ENCODE measurements around the gene ANAPC4.

The ANAPC4 gene

DNA sequence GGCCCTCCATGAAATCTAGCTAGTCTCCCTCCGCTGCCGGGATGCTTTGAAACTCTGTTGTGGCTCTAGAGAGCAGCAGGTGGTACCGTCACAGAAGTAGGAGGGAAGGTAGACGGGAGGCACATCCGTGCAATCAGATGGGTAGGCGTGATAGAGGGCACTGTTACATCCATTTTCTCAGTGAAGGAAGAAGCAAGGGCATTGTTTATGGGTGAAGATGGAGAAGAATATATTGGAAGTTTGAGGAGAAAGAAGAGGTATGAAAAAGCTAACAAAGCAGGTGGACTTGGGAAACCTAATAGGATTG is 1.3 kb downstream of the ANAPC4 start:
- DNase-seq (ENCODE audit: low spot score) = no peak

DNA sequence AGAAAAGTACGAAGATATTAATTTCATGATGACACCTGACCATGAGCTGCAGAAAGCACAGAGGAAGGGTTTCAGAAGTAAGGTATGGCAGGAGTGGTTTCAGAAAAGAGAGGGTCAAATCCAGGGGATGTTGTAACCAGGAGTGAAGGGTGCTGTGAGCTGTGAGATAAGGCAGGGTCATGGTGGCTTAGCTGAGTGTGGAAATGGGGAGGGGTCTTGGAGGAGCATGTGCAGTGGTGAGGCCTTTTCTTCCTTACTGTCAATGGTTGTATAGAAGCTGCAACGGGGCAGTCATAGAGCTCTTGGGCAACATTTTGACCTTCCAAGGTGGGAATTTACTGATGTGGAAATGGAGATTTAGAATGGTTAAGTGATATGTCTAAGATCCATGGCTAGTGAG is 2.5 kb downstream of the ANAPC4 start:
- DNase-seq (ENCODE audit: low spot score) = no peak

DNA sequence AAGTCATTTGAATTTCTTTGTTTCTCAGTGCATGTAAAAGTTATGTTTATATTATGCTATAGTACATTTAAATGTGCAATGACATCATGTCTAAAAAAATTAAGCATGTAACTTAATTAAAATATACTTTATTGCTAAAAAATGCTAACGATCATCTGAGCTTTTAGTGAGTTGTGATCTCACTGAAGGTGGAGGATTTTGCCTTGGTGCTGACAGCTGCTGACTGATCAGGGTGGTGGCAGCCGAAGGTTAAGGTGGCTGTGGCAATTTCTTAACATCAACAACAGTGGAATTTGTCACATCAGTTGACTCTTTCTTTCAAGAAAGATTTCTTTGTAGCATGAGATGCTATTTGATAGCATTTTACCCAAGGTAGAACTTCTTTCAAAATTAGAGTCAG is 6.6 kb downstream of the ANAPC4 start:
- no peak for DNase-seq (ENCODE audit: low spot score)

DNA sequence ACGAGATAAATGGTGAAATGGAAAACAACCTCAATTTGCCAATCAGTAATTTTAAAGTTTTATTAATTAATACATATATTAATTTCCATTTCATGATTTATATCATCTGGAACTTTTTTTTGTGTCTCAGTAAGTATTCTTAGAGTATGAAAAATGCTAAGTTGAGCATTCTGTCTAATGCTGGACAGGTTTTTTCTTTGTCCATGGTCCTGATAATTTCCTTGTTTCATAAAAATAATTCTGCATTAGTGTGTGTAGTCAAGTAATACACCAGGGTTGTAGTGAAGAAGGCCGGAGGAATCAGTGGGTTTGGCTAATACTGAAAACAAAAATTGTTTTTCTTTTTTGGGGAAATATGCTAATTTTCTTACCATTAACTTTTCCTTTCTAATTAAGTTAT is 9.9 kb downstream of the ANAPC4 start:
- DNase-seq (ENCODE audit: low spot score) = no peak

DNA sequence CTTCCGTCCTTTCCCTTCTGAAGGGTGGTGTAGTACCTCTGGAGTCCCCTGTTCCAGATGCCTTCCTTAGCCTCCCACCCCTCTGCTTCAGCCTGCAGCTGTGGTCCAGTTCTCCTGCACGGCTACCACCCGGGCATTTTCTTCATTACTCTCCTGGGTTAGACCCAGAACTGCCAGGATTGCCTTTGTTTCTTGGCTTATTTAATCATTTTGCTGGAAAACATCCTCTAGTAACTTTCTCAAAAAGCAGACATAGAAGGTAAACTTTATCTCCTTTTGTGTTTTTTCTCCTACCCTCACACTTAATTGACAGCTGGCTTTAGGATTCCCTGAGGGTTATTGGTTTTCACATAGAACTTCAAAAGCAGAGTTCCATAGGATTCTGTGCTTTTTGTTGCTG is 20.2 kb downstream of the ANAPC4 start:
- DNase-seq (ENCODE audit: low spot score) = no peak

DNA sequence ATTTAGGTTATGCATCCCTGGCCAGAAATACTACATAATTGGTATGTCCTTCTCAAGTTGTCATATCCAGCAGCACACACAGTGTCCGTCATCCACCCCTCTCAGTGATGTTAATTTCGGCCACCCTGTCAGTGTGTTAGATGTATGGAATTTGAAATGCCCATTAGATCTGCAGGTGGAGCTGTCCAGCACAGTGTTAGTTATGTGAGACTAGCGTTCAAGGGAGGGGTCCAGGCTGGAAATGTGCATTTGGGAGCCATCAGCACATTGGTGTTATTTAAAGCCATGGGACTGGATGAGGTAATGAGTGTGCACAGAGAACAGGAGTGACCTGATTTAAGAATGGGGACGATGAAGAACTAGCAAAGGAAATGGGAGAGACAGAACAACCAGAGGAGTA is 22.4 kb downstream of the ANAPC4 start:
- DNase-seq (ENCODE audit: low spot score) = no peak

DNA sequence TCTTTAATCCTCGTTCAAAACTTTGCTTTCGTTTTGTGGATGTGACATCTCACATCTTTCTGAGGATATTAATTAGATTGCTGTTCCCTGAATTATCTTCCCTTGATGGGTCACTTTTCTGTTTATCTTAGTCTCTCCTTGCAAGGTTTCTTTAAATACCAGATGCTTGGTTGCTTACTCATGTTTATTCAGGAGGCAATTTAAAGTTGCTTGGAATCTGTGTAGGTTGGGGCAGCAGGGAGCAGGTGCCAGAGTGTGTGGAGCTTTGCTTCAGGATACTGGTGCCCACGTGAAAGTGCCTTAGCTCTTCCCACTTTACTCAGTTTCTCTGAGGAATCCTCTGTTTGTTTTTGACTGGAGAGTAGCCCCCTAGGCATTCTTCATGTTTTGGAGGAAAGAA is 24.0 kb downstream of the ANAPC4 start:
- no peak for DNase-seq (ENCODE audit: low spot score)

DNA sequence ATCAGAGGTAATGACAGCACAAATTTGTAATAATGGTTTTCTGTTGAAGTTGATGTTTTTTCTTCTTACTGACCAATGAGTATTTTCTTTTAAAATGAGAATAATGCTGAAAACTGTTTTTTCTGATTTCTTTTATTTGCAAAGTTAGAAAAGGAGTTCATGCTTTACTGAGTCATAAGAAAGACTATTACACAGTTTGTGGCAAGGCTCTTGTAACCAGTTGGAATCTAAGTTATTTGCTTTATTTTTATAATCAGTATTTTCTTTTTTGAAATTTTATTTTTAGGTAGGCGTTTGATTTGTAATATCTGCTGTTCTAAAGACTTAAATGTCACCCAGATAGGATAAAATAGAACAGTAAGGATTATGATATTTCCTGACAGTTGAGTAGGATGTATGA is 25.5 kb downstream of the ANAPC4 start:
- no peak for DNase-seq (ENCODE audit: low spot score)

DNA sequence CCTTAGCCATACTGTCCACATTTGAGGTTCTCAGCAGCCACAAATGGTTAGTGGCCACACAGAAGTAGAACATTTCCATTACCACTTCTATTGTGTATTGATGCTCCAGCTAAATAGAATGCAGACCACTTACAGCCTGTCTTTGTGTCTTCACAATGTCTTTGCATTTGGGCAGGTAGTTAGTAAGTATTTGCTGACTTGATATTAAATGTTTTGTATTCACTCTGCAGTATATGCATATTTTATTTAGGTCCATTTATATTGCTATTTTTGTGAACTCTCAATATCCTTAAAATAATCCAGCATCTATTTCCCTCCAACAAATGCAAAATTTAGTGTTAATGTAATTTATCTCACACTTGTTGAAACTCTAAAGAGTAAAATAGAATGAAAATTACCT is 26.6 kb downstream of the ANAPC4 start:
- DNase-seq (ENCODE audit: low spot score) = no peak

DNA sequence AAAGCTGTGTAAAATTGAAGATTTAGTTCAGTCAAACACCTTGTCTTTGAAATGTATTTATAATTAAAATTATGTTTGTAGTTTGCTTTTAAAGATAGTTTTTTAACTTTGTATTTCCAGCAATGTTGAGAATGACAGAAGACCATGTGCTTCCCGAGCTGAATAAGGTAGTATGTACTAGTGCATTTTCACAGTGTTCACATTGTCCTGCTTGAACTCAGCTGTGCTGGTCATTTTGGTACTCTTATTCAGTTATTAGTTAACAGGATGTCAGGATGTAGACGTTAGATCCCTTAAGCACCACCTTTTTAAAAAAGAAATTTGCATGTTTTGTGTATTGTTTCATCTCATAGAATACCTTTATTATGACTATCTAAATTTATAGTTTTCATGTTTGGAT is 28.4 kb downstream of the ANAPC4 start:
- DNase-seq (ENCODE audit: low spot score) = no peak

DNA sequence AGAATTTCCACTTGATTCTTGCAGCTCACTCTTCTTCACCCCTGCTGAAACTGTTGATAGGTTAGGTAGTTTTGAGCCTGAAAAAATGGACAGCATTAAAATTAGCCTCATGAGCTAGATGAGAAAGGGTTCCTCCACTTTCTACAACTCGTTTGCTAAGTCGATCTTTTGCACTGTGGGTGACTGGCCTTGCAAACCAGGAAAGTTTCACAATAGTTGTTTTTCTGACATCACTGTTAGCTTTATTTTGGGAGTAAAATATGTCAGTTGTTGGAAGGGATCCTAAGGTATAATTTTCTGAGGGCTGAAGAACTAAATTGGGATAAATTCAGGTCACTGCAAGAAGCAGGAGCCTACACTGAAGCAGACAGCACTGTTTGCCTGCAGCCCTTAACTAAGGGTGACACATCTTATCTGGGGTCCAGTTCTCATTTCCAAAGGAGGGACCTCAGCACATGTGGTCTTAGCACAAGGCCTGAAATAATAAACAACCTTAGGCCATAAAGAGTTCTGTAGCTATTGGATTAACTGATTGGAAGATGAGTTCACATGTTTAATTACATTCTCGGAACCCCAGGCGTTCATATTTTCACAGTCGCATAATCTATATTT is 29.1 kb downstream of the ANAPC4 start:
- DNase-seq (ENCODE audit: low spot score) = no peak

DNA sequence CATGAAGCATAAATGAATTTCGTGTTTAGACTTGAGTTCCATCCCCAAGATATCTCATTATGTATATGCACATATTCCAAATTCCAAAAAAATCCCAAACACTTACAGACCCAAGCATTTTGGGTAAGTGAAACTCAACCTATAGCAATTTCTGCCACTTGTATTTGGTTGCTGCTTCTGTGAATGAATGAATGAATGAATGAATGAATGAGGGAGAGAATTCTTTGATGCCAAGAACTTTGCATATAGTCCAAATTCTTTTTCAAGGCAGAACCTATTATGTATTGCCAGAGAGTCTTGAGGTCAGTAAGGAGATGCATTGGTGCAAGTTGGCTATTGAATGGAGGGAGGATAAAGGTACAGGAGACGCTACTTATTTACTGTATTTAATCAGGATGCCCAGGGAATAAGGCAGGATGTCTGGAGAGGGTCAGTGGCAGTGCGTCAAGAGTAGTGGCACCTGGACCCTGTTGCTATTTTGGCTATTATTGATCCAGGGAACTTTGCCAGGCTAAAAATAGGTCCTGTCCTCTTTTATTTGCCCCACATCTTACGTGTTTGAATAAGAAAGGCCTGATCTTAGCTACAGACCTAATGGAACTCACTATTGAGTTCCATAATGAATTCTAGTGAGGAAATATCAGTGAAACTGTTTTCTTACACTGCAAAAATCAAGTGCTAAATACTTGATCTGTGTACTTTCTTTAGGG is 33.9 kb downstream of the ANAPC4 start:
- DNase-seq (ENCODE audit: low spot score) = no peak

DNA sequence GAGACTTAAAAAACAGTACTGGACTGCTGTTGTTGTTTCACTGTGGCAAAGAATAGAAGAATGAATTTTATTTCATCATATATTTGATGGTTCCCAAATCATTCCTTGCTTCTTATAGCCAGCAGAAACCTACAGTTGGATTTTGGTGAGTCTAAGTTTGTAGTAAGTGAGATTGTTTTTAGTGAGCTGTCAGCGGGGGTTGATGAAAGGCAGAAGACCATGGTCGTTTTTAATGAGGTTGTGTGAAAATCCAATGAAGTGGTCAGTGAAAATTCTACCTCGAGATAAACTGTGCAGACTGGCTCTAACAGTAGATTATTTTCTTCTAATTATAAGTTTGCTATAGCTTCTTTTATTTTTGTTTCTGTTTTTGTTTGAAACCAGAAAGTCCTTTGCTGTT is 36.2 kb downstream of the ANAPC4 start:
- DNase-seq (ENCODE audit: low spot score) = no peak

DNA sequence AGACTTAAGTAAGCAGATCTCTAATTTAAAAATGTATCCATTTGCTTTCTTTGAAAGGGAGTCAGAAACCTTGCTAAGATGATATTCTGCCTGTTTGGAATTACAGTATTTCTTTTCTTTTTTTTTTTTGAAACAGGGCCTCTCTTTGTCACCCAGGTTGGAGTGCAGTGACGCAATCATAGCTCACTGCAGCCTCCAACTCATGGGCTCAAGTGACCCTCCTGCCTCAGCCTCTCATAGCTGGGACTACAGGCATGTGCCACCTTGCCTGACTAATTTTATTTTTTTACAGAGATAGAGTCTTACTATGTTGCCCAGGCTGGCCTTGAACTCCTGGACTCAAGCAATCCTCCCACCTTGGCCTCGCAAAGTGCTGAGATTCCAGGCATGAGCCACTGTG is 40.0 kb downstream of the ANAPC4 start:
- no peak for DNase-seq (ENCODE audit: low spot score)

DNA sequence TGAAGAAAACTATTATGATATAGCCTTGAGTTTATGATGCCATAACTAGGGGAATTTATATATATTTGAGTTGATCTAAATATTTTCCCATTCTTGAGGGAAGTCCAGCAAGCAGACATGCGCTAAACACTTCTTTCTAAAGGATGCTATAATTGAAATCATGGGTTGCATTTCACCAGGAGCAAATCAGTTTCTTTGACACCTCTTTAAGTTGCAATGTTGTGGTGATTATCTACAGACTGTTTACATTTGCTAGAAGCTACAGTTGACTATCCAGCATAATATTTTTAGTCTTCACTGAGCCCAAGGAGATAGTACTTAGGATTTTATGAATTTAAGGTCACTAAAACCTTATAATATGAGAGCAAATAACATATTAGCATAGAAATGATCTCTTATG is 43.9 kb downstream of the ANAPC4 start:
- DNase-seq (ENCODE audit: low spot score) = no peak

DNA sequence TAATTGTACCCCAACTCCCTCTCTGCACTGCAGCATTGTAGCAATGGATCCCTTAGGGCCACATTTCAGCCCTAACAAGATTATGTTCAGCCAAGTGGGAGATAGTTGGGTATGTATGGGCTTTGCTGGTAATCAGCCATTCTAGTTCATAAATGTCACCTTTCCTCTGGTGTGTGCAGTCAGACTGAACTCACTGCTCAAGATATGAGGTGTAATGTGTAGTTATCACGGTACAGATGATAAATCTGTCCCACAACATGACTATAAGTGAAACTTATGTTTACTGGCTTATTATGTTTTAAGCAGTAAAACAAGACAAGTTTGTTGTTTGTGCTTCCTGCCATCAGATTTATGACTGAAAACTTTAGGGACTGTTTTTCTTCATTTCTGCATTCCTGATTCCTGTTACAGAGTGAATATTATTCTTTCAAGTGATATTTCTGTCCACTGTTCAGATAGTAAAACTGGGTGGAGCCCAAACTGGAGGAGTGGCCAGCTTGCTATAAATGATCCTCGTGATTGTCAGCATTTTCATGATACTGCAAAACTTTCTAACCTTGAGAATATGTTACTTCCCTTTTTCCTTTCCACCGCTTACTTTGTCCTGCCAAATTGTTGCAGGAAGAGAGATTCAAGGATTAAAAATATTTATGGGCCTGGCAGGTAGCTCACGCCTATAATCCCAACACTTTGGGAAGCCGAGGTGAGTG is 44.9 kb downstream of the ANAPC4 start:
- no peak for DNase-seq (ENCODE audit: low spot score)

DNA sequence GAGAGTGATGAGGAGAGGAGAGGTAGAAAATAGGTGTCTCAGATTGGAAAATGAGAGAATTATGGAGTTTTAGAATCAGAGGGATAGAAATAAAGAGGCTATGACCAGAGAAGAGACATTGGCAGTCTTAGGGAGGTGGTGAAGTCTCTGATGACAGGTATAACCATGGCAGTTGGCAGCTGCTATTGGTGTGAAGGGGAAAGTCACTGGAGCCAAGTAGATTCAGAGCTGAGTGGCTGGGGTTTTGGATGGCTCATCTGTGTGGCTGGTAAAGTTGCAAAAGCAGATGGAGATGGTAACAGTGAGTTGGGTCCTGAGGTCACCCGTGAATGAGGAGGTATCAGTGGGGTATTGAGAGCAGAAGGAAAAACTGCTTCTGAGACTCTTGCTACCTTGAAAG is 46.5 kb downstream of the ANAPC4 start:
- DNase-seq (ENCODE audit: low spot score) = no peak

DNA sequence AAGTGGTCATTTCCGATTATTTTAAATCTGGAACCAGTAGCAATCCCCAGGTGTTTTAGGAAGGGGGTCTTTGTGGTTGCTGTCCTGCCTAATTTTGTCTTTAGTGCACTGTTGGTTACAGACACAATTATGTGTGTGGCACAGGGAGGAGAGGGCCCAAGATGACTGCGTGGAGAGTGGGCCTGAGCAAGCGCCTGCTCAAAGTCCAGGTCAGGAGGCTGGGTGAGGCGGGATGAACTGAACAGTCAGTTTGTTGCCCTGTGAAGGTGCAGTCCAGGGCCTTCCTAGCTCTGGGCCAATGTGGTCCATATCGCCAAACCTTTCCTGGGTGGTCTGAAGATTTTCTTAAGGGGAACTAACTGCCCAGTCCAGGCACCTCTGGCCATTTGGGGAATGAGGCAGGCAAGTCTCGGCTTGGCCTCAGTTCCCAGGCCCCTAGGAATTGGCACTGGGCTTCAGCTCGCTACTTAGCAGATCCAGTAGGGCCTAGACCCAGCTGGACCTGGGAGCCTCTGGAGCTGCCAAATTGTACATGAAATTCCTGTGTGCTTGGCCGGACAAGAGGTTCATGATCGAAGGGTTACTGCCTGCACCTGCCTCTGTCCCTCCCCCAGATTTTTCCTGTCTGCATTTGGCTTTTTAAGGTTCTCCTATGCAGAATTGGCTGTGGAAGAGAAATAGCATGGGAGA is 47.6 kb downstream of the ANAPC4 start:
- DNase-seq (ENCODE audit: low spot score) = no peak

DNA sequence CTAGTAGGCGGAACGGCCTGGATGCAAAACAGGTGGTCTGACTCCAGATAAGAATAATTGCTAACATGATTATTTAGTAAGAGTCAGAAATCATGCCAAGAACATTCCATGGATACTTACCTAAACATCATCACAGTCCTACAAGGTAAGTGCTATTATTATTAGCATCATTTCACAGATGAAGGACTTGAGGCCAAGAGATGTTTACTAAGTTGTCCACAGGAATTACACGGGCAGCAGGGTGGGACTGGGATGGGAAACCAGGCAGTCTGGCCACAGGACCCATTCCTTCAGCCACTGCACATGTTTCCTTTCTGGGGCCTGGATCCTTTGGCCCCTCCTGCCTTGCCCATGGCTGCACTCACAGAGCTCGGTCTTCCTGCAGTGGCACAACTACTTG is 48.3 kb downstream of the ANAPC4 start:
- no peak for DNase-seq (ENCODE audit: low spot score)

DNA sequence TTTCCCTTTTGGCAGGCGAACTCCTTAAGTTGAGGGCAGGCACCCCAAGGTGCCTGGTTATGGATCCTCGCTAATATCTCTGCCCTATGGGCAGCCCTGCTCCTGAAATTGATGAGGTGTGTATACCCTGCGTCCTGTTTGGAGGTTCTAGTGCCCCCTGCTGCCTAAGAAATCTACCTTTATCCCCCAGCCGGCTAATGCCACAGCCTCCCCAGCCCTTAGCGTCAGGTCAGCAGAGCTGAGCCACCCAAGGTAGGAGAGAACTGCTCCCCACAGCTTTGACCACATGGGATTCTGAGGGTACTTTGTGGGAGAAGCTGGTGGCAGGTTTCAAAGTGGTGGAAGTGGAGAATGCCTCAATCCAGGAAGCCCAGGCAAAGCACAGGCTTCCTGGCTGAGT is 50.8 kb downstream of the ANAPC4 start:
- DNase-seq (ENCODE audit: low spot score) = no peak

DNA sequence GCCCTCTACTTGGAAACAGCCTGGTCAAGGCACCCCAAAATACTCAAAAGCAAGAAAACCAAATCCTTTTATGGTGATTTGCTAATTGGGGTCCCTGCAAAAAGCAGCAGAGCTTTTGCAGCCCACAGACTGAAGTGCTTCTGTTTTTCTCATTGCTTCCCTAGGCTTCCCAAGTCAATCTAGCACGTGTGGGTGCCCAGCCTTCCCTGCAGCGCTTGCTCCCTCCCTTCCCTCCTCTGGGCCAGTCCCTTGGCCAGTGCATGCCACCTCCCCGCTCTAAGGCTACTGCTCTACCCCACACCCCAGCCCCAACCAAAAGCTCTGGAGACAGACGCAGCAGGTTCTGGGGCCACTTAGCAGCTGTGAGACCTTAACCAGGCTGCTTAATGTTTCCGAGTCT is 53.6 kb downstream of the ANAPC4 start:
- no peak for DNase-seq (ENCODE audit: low spot score)

DNA sequence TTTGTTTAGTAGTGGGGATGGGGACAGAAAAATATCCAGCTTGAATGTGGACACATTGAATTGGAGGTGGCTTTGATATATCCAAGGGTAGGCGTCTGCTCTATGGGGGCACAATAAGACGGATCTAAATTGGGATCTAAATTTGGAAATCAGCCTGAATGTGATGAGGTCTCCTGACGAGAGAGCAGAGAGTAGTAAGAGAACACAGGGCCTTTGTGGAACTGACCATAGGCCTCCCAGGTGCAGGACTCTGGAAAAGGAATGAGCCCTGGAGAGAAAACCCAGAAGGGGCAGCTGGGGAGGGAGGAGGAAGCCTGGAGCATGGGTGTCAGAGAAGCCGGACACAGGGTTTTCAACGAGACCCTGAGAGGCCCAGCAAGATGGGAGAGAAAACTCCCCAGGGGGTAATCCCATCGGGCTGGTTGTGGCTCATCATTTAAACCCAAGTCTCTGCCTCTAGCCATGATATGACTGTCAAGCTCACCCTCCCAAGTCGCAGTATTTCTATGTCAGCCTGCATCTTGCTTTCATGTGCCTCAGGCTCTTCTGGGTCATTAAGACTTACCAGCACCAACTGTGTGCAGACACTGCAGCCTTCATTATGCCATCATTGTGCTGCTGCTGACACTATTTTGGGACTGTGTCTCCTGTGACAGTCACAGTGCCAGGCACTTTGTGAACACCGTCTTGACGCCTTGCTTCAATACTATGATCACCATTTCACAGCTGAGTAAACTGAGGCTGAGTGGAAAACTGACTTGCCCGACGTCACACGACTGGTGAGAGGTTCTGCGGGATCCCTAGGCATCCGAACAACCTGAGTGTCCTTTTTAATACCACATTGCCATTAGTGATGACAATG is 57.1 kb downstream of the ANAPC4 start:
- no peak for DNase-seq (ENCODE audit: low spot score)

All from SK-N-DZ (cell line).